GM18502 (cell line): ENCODE results near the gene CSNK2A3.

Source experiments
- ATAC-seq: cut with Tn5 transposase; IDR thresholded peaks from one replicate; pipeline ENCODE4 v1.9.1; 2021; ENCODE audit warnings: mild to moderate bottlenecking; ENCODE audit not compliant: unreplicated experiment, poor library complexity

Gene CSNK2A3

GRCh38 chr11:11304550-11304949 is 48.5 kb downstream of the CSNK2A3 start:
- no peak for ATAC-seq

GRCh38 chr11:11302565-11302964 is 50.5 kb downstream of the CSNK2A3 start:
- ATAC-seq = no peak
